Measurements from ENCODE around the gene GINS1.

GRCh38 chr20:25421102-25421501 lies 13.6 kb downstream of the GINS1 start:
- TF ChIP-seq CTCF (IDR thresholded peaks at IDR 0.05; ENCODE audit: extremely low read depth in 1 of 2, insufficient read depth in 1 of 2, low read depth in 1 of 2, low read length in 2 of 2) (no peak), POLR2A (IDR thresholded peaks at IDR 0.05; ENCODE audit: low read depth, low read length) (no peak), POLR2AphosphoS5 (IDR thresholded peaks at IDR 0.05; ENCODE audit: insufficient read depth, low read depth, low read length) (no peak), EZH2 (IDR thresholded peaks at IDR 0.05; ENCODE audit: borderline replicate concordance, low read depth, low read length, severe bottlenecking) (no peak), MAX (IDR thresholded peaks at IDR 0.05; ENCODE audit: insufficient read depth, insufficient read length) (no peak)

Data from endothelial cell of umbilical vein (primary cell).